PC-3 (cell line): Measurements from ENCODE around the gene CFAP299.

Source experiments
- EZH2phosphoT487 ChIP-seq: fragments of 300-600 bp; sonication (generic); IDR thresholded peaks from 2 replicates; pipeline ENCODE4 v1.6.1; 2018; ENCODE audit warnings: mild to moderate bottlenecking, antibody characterized with exemption, low read length, borderline replicate concordance
- TF ChIP-seq, protein P1 (sequence below): fragments of 300-600 bp; sonication (generic); conservative IDR thresholded peaks from 2 replicates; pipeline ENCODE4 v1.5.1; 2017; ENCODE audit warnings: antibody characterized with exemption, low read depth, mild to moderate bottlenecking, low read length

DNA sequence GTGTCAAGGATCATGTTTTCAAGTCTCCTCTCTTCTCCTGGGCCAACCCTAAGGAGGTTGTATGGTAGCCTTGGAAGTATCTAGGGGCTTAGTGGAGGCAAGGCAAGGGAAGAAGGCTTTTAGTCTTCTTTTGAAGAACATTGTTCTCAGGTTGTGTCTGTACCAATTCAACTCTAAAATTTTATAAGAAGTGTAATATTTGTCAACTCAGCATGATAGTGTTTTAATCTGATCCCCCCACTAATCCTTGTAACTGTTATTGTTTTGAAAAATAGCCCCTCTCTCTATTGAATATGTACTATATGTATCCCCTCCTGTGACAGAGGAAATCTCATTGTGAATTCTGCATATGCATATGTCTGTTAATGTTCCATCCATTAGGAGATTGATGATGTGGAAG lies 345.4 kb downstream of the CFAP299 start:
- TF ChIP-seq, protein P1, sequence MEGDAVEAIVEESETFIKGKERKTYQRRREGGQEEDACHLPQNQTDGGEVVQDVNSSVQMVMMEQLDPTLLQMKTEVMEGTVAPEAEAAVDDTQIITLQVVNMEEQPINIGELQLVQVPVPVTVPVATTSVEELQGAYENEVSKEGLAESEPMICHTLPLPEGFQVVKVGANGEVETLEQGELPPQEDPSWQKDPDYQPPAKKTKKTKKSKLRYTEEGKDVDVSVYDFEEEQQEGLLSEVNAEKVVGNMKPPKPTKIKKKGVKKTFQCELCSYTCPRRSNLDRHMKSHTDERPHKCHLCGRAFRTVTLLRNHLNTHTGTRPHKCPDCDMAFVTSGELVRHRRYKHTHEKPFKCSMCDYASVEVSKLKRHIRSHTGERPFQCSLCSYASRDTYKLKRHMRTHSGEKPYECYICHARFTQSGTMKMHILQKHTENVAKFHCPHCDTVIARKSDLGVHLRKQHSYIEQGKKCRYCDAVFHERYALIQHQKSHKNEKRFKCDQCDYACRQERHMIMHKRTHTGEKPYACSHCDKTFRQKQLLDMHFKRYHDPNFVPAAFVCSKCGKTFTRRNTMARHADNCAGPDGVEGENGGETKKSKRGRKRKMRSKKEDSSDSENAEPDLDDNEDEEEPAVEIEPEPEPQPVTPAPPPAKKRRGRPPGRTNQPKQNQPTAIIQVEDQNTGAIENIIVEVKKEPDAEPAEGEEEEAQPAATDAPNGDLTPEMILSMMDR = no peak
- TF ChIP-seq EZH2phosphoT487 = no peak
